Spleen (tissue), 11 donors: ENCODE data around the gene KRT9. TPM values are rescaled to one million over a fixed set of nuclear protein-coding genes. Genes with fewer than 3 reads are reported as not detected.

ENCODE experiments used
- DNase-seq: peaks from one replicate; pipeline ENCODE4 v3.0.0-alpha.2; 2020
- H3K27ac ChIP-seq, 8 donors: fragments of 200-600 bp; sonication (generic) in 7 of 8; 1 replicate in 4 of 8; 2 replicates in 4 of 8; pipeline versions ENCODE4 v1.5.0 to v1.8.0; 2016 to 2021; ENCODE audit warnings: inconsistent platforms in 4 of 8, mild to moderate bottlenecking in 4 of 8, moderate library complexity in 1 of 8
- H3K27me3 ChIP-seq, 7 donors: fragments of 200-600 bp; sonication (generic) in 6 of 7; replicated peaks in 1 of 7; 1 replicate in 4 of 7; 2 replicates in 3 of 7; pipeline versions ENCODE4 v1.5.0 to v1.8.0; 2016 to 2021; ENCODE audit warnings: inconsistent platforms in 3 of 7, mild to moderate bottlenecking in 1 of 7
- H3K36me3 ChIP-seq, 6 donors: fragments of 200-600 bp; sonication (generic) in 5 of 6; 1 replicate in 4 of 6; 2 replicates in 2 of 6; pipeline versions ENCODE4 v1.5.0 to v1.8.0; 2016 to 2021; ENCODE audit warnings: inconsistent platforms in 2 of 6
- H3K4me1 ChIP-seq, 6 donors: fragments of 200-600 bp; sonication (generic) in 5 of 6; 1 replicate in 3 of 6; 2 replicates in 3 of 6; pipeline versions ENCODE4 v1.5.0 to v1.8.0; 2016 to 2021; ENCODE audit warnings: inconsistent platforms in 3 of 6
- H3K4me3 ChIP-seq, 8 donors: fragments of 200-600 bp; sonication (generic) in 7 of 8; 1 replicate in 4 of 8; 2 replicates in 4 of 8; pipeline versions ENCODE4 v1.5.0 to v1.8.0; 2016 to 2021; ENCODE audit warnings: inconsistent platforms in 4 of 8, mild to moderate bottlenecking in 4 of 8, moderate library complexity in 2 of 8
- H3K9me3 ChIP-seq, 8 donors: fragments of 200-600 bp; sonication (generic) in 7 of 8; 1 replicate in 4 of 8; 2 replicates in 4 of 8; pipeline versions ENCODE4 v1.5.0 to v1.8.0; 2016 to 2021; ENCODE audit warnings: inconsistent platforms in 4 of 8
- POLR2A ChIP-seq, 3 donors: fragments of 450-650 bp; IDR thresholded peaks; one replicate each; pipeline ENCODE4 v1.5.1; 2017; ENCODE audit warnings: antibody characterized with exemption in 3 of 3, mild to moderate bottlenecking in 1 of 3
- POLR2AphosphoS5 ChIP-seq, 3 donors: sonication (generic); formaldehyde crosslinking; IDR thresholded peaks; one replicate each; pipeline ENCODE4 v1.5.1; 2017; ENCODE audit warnings: antibody characterized with exemption in 3 of 3
- WGBS, 5 donors: extraction: QIAGEN DNeasy Blood & Tissue Kit in 3 of 5; methylation state at CpG; one replicate each; pipeline versions ENCODE4 v1.1.5 to v1.1.7; 2013 to 2018; 5-methylcytosine and 5-hydroxymethylcytosine counted together
- intact Hi-C: fragments of 100-400 bp; cut with DNase I; formaldehyde crosslinking; loops from one replicate; pipeline ENCODE4 v1.15.0; 2023; ENCODE audit warnings: low total_unique reads
- polyA plus RNA-seq, 3 donors: library from polyadenylated mRNA; stranded (reverse); fragments of 200-250 nt; gene quantifications; one replicate each; pipeline ENCODE4 v1.2.1, GENCODE V29; 2013
- total RNA-seq, 7 donors: library from RNA; depleted of rRNA in 3 of 7; stranded (reverse); fragments of >200 nt in 3 of 7; fragmentation: NEBNext Ultra II Directional in 4 of 7; extraction: Animal tissue kit (Norgen Biotek cat#: 25700) in 4 of 7; gene quantifications; one replicate each; pipeline versions ENCODE4 v1.1.0 to v1.2.1, GENCODE V29; 2016 to 2021
- TF ChIP-seq, protein P1 (sequence below), 11 experiments: fragments of 200-600 bp in 7 of 11; fragments of 450-650 bp in 4 of 11; sonication (generic) in 4 of 11; IDR thresholded peaks in 8 of 11; conservative IDR thresholded peaks in 3 of 11; 1 replicate in 7 of 11; 2 replicates in 4 of 11; pipeline versions ENCODE4 v1.4.0 to v1.8.0; 2016 to 2021; ENCODE audit warnings: antibody characterized with exemption in 11 of 11, inconsistent platforms in 4 of 11, mild to moderate bottlenecking in 1 of 11
- donor health status: healthy with polysubstance abuse.
- donor health status: DM: no; HTN: no; CAD: no; lungs with moderate emphysema.
- donor health status: DM: no; HTN: no; CAD: no.
- donor health status: Bipolar disorder and iron deficiency.
- donor health status: healthy.
- donor health status: DM: no; HTN: no; CAD: no.
- donor health status: DM: yes; HTN: yes; CAD: no.

The KRT9 gene
- total and polyA plus RNA-seq, 10 donors, result not detected

DNA sequence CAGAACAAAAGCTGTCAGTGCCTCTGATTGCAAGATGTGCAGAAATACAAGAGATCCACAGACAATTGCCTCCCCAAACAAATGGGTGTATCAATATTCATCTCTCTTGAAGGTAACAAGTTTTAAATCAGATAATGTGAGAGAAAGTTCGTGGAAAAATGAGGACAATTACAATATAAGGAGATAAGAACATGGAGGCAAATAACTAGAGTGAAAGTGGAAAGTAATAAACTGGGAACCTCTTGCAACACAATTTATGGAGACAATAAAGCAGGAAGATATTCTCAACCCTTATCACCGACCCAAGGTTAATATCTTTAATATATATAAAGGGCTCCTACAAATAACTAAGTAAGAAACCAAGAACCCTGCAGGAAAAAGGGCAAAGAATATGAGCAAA lies 29.5 kb downstream of the KRT9 start:
- H3K4me1 ChIP-seq, result no peaks in the 10 kb centered on the region
- no peak for DNase-seq
- peaks cover 0 to 10% (median 0%) of the 10 kb centered on the region in 8 donors for H3K9me3 ChIP-seq
- 45 to 61% (median 58%) methylated on average over 2 of the region's 2 CpGs for WGBS, 5 donors
- H3K27me3 ChIP-seq, result peaks cover 0 to 7% (median 0%) of the 10 kb centered on the region in 7 donors
- intact Hi-C loops, result no loop called here
- H3K4me3 ChIP-seq, result no peak overlapping the region
- no peak overlapping the region for H3K27ac ChIP-seq
- TF ChIP-seq, protein P1, sequence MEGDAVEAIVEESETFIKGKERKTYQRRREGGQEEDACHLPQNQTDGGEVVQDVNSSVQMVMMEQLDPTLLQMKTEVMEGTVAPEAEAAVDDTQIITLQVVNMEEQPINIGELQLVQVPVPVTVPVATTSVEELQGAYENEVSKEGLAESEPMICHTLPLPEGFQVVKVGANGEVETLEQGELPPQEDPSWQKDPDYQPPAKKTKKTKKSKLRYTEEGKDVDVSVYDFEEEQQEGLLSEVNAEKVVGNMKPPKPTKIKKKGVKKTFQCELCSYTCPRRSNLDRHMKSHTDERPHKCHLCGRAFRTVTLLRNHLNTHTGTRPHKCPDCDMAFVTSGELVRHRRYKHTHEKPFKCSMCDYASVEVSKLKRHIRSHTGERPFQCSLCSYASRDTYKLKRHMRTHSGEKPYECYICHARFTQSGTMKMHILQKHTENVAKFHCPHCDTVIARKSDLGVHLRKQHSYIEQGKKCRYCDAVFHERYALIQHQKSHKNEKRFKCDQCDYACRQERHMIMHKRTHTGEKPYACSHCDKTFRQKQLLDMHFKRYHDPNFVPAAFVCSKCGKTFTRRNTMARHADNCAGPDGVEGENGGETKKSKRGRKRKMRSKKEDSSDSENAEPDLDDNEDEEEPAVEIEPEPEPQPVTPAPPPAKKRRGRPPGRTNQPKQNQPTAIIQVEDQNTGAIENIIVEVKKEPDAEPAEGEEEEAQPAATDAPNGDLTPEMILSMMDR (IDR thresholded peaks at IDR 0.05 in 8 of 11, conservative IDR thresholded peaks at IDR 0.05 in 3 of 11), result no peak
- no peak for TF ChIP-seq POLR2A (IDR thresholded peaks at IDR 0.05)
- TF ChIP-seq POLR2AphosphoS5 (IDR thresholded peaks at IDR 0.05), result no peak
- H3K36me3 ChIP-seq, result no peaks in the 10 kb centered on the region

DNA sequence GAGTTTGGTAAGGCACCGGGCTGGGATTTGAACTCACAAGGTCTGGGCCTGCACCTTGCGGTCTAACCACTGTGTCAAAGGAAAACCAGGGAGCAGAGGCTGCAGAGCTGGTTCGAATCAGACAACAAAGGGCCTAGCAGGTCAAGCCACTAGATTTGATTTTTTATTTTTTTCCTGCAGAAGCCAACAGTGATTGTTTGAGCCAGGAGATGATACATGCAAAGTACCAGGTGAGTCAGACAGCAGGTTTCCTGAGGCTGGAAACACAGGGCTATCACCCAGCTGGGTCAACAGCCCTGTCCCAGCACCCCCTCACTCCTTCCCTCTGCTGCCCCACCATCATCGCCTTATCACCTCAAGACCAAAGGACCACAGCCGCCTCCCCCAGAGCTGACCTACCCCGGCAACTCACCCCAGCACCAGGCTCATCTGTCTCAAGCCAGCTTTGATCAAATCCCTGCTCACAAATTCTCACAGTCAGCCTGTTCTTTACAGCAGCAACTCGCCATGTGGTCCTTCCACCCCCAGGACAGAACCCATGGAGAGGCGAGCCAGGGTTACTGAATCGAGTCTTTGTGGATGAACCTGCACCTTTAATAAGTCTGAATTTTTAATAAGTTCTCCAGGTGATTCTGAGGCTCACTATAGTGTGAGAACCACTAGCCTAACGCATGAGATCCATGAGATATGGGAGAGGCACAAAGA lies 30.8 kb downstream of the KRT9 start:
- H3K4me1 ChIP-seq, result no peaks in the 10 kb centered on the region
- intact Hi-C loops, result no loop called here
- H3K36me3 ChIP-seq, result no peaks in the 10 kb centered on the region
- peak; percentile 35 for DNase-seq
- H3K9me3 ChIP-seq, result no peaks in the 10 kb centered on the region
- no peak for TF ChIP-seq POLR2AphosphoS5 (IDR thresholded peaks at IDR 0.05)
- TF ChIP-seq, protein P1 (IDR thresholded peaks at IDR 0.05 in 8 of 11, conservative IDR thresholded peaks at IDR 0.05 in 3 of 11), result no peak
- no peak for TF ChIP-seq POLR2A (IDR thresholded peaks at IDR 0.05)
- H3K27me3 ChIP-seq, result peaks cover 0 to 13% (median 0%) of the 10 kb centered on the region in 7 donors
- WGBS, 5 donors, result 81 to 89% (median 87%) methylated on average over 10 of the region's 10 CpGs
- no peak overlapping the region for H3K4me3 ChIP-seq
- H3K27ac ChIP-seq, result no peak overlapping the region

DNA sequence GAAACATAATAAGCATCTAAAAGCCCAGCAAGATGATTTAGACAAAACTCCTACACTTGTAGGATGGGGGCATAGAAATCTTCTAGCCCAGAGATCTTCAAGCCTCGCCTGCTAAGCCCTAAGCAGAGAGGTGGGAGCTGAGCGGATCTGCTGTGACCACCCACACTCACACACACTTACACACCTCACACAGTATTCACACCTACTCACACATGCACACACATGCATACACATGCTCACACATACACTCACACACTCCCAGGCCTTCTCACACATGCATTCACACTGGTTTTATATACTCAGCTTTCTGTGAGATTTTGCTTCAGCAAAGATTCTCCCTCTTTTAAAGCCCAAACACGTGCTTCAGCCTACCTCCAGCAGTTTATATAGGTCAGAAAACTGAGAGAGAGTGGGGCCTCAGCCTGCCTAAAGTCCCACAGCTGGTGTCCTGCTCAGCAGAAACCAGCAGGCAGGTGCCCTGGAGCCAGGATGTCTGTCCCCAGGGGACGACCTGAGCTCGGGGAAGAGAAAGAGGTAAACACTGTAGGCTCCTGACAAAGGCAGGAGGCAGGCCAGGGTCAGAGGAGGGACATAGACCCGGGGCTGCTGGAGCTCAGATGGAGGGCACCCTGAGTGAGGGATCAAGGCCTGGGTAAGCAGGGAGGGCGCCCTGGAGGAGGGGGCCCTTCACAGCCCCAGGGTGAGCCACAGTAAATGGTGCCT lies 31.7 kb downstream of the KRT9 start:
- intact Hi-C loops, result no loop called here
- no peak for TF ChIP-seq POLR2AphosphoS5 (IDR thresholded peaks at IDR 0.05)
- TF ChIP-seq POLR2A (IDR thresholded peaks at IDR 0.05), result no peak
- TF ChIP-seq, protein P1 (IDR thresholded peaks at IDR 0.05 in 8 of 11, conservative IDR thresholded peaks at IDR 0.05 in 3 of 11), result no peak
- Histone ChIP-seq H3K36me3 (no peaks in the 10 kb centered on the region), H3K27me3 (peaks cover 0 to 22% (median 0%) of the 10 kb centered on the region in 7 donors), H3K27ac (no peak overlapping the region), H3K4me1 (no peaks in the 10 kb centered on the region), H3K9me3 (no peaks in the 10 kb centered on the region), H3K4me3 (no peak overlapping the region)
- WGBS, 5 donors, result 63 to 76% (median 72%) methylated on average over 7 of the region's 7 CpGs
- DNase-seq, result peak; percentile 37

DNA sequence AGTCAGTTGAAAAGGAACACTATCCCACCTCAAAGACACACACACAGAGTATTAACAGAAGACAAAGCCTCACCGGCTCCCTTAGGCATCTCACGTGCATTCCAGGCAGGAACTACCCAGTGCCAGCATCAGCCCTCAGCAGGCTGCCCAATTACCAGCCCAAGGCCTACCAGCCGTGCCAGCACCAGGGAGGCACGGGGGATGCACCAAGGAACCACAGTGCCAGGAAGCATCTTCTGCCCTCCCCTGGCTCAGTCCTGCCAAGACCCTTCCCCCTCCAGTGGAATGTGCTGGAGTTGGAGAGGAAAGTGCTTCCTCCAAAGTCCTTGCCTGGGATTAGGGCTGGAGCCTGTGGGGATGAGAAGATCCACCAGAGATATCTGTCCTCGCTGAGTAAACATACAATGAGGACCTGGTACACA lies 32.8 kb downstream of the KRT9 start:
- Histone ChIP-seq H3K36me3 (no peaks in the 10 kb centered on the region), H3K27ac (no peak overlapping the region), H3K4me1 (no peaks in the 10 kb centered on the region), H3K27me3 (peaks cover 0 to 27% (median 0%) of the 10 kb centered on the region in 7 donors), H3K9me3 (no peaks in the 10 kb centered on the region), H3K4me3 (no peak overlapping the region)
- intact Hi-C loops, result no loop called here
- TF ChIP-seq POLR2A (IDR thresholded peaks at IDR 0.05) (no peak), POLR2AphosphoS5 (IDR thresholded peaks at IDR 0.05) (no peak)
- TF ChIP-seq, protein P1 (IDR thresholded peaks at IDR 0.05 in 8 of 11, conservative IDR thresholded peaks at IDR 0.05 in 3 of 11), result no peak
- DNase-seq, result peak; percentile 37
- WGBS, 5 donors, result 77 to 91% (median 82%) methylated on average over 5 of the region's 5 CpGs
